GM19025 (cell line): Measurements from ENCODE around the gene C14orf132.

Experiments
- ATAC-seq: cut with Tn5 transposase; IDR thresholded peaks from one replicate; pipeline ENCODE4 v1.9.1; 2021; ENCODE audit warnings: mild to moderate bottlenecking, low read depth, moderate library complexity; ENCODE audit not compliant: unreplicated experiment

Gene C14orf132

DNA sequence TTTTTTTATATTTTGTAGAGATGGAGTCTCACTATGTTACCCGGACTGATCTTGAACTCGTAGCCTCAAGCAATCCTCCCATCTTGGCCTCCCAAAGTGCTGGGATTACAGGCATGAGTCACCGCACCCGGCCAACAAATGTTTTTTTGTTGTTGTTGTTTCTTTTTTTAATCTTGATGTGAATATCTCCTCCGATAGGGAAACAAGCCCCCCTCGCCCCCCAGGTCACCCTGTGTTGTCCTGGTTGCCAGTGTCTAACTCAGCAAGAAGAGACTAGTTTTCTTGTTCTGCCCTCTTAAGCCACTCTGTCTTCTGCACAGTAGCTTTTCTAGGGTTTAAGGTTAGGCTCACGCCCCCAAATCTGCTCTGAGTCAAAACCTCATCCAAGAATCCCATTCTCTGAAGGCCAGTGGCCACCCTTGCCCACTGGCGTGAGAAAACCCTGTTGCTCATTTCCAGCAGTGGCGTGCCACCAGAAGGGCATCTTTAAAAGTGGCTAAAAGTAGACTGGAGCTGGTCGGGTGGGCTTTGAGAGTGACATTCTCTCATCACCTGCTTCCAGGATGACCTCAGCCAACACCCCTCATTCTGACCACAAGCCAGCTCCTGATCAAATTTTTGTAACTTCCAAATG, 42.7 kb downstream of the C14orf132 start:
- ATAC-seq = no peak

DNA sequence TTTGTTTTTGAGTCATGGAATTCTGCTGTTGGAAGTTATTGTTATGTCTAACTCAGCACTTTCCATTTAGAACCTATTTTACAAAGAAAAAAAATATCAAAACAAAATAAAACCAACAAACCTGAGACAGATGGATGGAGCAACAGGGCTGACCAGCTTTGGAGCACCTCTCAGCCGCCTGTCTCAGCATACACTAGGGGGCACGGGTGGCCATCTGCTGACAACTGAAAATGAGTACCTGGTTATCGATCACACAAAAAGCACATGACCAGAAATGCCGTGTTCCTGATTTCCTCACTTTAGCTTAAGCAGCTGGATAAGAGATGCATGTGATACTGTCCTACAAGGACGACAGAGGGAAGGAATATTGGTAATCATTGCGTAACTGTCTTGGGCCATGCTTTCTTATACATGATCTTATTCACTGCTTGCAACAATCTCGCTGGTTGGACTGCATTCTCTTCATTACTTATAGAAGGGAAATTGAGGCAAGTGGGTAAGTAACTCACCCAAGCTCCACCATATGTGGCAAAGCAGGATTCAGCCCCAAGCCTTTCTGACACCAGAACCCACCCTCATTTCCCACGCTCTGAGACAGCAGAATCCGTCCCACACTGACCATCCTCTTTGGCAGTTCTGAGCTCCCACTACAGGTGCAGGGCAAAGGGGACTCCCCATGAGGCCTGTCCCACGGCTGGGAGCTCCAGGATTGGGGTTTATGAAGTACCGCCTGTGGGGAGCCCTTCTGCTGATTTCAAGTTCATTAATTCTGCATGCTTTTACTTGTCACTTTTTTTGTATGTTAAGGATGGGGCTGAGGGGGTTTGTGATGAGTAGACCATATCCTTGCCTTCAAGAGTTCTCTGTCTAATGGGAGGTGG, 43.5 kb downstream of the C14orf132 start:
- no peak for ATAC-seq

DNA sequence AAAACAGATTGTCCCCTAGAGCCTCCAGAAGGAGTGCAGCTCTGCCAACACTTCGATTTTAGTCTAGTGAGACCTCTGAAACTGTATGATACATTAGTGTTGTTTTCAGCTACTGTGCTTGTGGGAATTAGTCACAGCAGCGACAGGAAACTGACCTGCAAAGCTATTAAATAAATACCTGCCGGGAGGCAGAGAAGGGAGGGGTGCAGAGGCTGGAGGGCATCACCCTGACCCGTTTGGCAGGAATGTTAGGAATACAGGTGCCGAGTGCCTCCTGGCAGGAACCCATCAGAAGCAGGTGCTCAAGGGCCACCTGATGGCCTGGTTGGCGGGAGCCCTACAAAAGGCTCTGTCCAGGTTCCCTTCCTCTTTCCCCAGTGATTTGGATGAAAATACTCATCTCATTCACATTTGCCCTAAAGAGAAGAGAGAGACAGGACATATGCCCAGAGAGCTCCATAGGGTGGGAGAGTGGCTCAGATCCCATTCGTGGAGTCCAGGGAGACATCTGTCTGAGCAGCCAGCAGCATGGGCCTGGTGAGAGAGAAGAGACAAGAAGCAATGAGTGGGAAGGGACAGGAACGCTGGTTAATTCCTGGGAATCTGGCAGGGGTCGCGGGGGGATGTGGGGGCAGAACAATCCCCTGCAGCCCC, 44.6 kb downstream of the C14orf132 start:
- no peak for ATAC-seq

GRCh38 chr14:96084796-96085195, 45.6 kb downstream of the C14orf132 start:
- ATAC-seq = no peak

GRCh38 chr14:96085369-96085768, 46.2 kb downstream of the C14orf132 start:
- ATAC-seq = no peak

DNA sequence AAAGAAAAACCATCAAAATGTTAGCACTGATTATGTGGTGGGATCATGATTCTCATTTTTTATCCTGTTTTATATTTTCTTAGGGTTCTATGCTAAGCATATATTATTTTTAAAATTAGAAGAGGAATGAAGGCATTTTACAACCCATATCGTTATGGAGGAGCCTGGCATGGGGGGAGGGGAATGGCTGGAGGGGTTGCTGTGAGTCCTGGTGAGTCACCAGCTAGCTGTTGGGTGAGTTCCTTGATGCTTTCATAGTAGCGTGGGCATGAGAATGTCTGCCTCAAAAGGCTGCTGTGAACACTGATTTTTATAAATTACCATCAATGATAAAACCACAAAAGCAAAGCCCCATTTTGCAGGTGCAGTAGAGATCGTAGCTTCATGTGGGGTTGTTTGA, 46.9 kb downstream of the C14orf132 start:
- no peak for ATAC-seq

- no peak for ATAC-seq
Observed at GRCh38 chr14:96086574-96087077, 47.5 kb downstream of the C14orf132 start.

GRCh38 chr14:96088074-96088473, 48.9 kb downstream of the C14orf132 start:
- ATAC-seq = no peak

DNA sequence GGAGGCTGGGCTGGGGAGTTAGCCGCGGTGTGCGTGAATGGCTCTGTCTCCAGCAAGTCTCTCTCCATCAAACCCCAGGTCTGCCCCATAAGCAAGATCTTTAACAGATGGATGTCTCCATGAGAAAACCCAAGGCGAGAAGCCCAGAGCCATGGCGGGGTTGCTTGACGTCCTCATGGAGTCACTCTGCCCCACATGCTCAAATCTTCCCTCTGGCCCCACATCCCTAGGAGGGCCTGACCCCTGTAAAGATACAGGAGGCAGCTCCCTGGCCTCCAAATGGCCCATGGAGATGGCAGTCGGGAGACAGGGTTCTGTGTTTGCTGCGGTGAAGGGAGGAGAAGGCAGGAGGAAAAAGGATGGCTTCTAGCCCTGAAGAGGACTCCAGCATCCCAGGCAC, 49.3 kb downstream of the C14orf132 start:
- no peak for ATAC-seq

- no peak for ATAC-seq
Observed at GRCh38 chr14:96088911-96089310, 49.7 kb downstream of the C14orf132 start.

- no peak for ATAC-seq
Observed at GRCh38 chr14:96089401-96089800, 50.2 kb downstream of the C14orf132 start.

- no peak for ATAC-seq
Observed at GRCh38 chr14:96090441-96091148, 51.4 kb downstream of the C14orf132 start.

DNA sequence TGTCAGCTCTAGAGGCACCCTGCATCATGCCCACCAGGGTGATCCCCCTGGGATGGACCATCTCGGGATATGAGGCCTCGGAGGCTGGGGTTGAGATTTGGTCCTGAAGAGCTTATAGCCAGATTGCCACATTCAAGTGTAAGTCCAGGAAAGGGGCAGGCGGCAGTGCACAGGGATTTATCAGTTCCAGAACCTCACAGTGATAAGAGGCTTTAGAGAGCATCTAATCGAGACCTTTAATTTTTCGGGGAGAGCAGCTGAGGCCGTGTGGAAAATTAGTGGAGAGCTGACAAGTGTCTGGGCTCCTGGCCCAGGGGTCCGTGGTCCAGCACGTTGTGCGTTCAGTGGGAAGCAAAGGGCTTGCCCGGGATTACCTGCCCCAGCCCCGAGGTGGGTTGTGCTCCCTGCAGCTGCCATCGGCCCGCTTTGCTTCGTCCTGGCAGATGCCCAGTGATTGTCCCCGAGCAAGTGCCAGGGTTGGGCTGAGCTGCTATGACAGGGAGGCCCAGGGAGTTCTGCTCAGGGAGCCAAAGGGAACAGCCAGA, 52.1 kb downstream of the C14orf132 start:
- no peak for ATAC-seq

GRCh38 chr14:96091941-96092411, 52.8 kb downstream of the C14orf132 start:
- ATAC-seq = no peak

DNA sequence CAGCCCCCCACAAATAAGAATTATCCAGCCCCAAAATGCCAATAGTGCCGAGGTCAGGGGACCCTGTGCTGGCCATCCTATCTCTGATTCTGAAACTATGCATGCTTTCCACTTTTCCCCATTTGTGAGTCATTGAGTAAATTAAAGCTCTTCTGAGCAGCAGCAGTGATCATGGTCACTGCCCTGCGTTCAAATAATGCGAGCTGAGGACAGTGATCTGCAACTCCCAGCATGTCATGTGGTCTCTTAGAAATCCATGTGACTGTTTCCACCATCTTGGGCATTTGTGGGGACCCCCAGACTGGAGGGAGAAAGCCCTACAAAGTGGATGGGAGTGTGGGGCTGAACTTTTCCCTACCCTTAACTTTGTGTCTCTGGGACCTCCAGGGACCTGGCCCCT, 53.8 kb downstream of the C14orf132 start:
- ATAC-seq = no peak

DNA sequence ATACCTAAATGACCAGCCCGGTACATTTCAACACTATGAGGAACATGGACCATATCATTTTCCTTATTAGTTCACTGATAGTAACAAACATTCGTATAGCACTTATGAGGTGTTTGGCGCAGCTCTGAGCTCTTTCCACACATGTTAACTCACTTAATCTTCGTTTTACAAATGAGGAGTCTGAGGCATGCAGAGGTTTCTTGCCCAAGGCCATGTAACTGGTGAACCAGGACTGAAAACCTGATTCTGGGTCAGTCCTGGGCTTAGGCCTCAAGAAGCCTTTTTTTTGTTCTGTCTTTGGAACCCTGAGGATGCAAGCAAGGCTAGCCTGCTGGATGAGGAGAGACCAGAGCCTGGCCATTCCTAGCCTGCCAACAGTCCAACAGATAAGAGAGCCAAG, 55.0 kb downstream of the C14orf132 start:
- no peak for ATAC-seq

GRCh38 chr14:96094656-96095055, 55.5 kb downstream of the C14orf132 start:
- ATAC-seq = no peak

DNA sequence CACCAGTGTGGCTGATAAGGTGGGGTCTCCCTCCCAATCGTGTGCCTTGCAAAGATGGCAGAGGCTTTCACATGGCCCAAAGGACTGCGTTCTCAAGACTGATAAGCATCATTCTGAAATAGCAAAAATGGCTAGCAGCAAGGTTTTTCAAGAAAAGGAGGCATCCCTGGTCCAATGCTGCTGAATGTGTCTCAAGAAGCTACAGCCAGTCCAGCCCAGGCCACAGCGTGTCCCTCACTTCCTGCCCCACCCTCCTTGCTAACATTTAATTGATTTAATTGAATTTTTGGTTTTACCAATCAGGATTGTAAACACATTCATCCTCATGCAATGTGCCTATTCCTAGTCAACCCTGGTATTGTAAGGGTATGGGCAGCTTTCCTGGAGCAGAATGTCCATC, 55.9 kb downstream of the C14orf132 start:
- ATAC-seq = no peak

- no peak for ATAC-seq
Observed at GRCh38 chr14:96095581-96096476, 56.7 kb downstream of the C14orf132 start.
